ENCODE results near the gene PPP1R16B.

Gene PPP1R16B

GRCh38 chr20:38805502-38805957 lies at the start of gene PPP1R16B:
PPP1R16B (plus strand) TSS chr20:38805697; CDS start chr20:38835926, 30,229 bp downstream.
- DNase-seq = peak; percentile 58

- no peak for DNase-seq
Measured at GRCh38 chr20:38757145-38757775, 48.2 kb upstream of the PPP1R16B start.

DNA sequence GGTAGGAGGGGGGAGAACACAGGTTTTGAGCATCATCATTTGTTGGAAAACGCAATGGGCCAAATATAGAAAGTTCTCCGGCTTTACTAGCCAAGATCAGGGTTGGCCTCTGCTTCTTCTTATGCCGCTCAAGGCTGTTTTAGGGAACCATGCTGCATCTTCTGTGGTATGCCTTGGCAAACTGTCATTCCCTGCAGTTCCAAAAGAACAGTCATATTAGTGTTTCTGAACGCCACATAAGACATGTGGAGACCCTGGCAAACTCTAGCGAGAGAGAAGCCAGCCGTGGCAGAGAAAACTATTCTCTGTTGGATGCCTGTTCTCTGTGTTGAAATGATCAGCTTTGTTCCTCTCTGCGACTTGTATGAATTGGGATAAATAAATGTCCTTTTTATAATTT lies 46.4 kb upstream of the PPP1R16B start:
- no peak for DNase-seq

- no peak for DNase-seq
Measured at GRCh38 chr20:38760978-38761377, 44.5 kb upstream of the PPP1R16B start.

DNA sequence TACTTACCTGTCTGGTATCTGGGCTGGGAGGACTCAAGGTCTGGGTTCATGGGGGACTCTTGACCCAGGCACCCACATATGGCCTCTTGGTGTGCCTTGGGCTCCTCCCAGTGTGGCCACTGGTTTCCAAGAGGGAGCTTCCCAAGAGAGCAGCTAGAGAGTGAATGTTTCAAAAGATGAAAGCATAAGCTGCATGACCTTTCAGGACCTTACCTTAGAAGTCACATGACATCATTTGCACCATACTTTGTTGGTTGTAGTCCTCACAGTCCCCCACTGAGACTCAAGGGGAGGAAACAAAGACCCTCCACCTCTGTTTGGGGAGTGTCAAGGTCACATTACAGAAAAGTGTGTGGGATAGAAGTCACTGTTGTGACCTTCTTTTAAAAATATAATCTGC lies 43.3 kb upstream of the PPP1R16B start:
- no peak for DNase-seq

DNA sequence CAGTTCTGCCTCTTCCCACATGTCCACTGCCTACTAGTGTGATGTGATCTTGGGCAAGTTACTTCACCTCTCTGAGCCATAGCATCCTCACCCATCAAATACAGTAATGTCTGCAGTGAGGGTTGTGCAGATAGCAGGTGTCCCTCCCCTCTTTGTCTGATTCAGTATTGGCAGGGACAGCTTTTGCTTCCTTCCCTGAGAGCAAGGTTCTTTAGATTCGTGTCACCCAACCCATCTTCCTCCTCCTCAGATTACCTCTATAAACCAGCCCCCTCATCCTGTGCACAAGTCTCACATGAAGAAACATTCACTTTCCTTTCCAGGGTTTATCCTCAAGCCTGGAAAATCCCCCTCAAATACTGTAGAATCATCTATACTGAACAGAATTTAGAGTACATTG lies 41.9 kb upstream of the PPP1R16B start:
- no peak for DNase-seq

DNA sequence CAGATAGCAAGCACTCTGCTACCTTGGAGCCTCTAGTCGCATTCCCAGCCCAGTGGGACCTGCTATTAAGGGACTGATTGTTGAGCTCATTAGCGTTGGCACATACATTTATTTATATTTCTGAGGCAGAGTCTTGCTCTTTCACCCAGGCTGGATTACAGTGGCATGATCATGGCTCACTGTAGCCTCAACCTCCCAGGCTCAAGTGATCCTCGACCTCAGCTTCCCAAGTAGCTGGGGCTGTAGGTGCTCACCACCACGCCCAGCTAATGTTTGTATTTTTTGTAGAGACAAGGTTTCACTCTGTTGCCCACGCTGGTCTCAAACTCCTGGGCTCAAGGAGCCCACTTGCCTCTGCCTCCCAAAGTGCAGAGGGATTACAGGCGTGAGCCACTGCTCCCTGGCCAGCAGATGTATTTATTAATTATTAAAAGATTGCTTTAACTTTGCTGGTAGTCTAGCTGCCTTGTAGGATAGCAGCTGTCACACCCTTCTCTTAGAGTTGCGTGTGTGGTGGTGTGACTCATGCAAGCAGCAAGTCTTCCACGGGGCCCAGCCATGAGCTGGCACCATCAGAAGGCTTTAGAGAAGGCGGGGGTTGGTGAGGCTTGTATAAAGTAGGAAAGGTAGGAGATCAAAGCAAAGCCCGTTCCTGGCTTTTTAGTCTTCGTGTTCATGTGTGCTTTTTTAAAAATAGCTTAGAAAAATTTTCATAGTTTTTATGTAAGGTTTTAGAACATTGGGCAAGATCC lies 40.8 kb upstream of the PPP1R16B start:
- no peak for DNase-seq

- no peak for DNase-seq
Measured at GRCh38 chr20:38766071-38766470, 39.4 kb upstream of the PPP1R16B start.

DNA sequence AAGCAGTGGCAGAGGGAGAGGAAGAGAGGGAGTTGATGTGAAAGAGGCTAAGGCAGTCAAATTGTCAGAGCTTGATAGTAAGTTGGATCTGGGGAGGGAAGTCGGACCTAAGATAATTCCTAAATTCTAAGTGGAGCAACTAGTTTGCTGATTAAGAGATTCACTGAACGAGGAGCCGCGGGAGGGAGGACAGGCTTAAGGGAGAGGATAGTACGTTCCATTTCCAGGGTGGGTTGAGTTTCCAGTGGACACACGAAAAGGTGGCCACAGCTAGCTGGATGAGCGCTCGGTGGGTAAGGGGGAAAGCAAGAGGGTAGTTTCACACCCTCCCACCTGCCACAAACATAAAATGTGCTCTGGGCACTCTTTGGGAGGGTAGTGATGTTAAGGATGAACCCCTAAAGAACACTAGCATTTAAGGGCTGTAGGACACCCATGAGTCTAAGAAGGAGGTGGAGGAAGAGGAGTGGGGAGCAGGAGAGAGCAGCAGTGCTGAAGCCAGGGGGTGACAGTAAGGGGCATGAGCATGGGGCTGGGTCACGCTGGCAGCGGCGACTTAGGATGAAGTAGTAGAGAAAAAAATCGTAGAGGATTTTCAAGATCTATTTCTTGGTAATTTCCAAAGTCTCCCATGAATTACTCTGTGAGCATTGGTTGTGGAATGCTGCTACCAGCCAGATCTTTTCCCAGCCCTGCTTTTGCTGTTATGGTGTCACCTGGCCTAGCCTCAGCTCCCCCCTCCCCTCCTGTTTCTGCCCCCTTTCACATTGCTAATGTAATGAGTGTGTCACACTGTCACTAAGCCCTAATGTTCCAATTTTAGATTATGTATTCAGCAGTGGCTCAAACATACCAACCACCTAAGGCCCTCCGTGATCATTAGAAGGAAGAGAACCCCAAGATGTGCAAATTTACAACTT lies 35.9 kb upstream of the PPP1R16B start:
- no peak for DNase-seq

DNA sequence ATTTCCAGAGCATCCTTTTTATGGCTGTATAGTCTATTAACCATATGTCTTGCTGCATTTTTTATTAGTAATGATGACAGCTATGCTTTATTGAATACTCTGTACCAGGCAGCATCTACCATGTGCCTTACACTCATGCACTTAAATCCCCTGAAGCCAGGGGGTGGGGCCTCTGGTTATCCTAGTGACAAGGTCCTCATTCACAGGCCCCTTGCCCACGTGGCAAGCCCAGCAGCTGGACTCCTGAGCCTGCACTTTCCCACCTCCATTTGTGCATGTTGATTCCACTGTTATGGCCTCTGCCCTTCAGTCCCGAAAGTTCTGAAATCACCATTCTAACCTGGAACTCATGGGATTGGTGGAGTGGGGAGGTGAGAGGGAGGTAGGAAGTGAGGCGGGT lies 35.0 kb upstream of the PPP1R16B start:
- no peak for DNase-seq

- no peak for DNase-seq
Measured at GRCh38 chr20:38770970-38771369, 34.5 kb upstream of the PPP1R16B start.

DNA sequence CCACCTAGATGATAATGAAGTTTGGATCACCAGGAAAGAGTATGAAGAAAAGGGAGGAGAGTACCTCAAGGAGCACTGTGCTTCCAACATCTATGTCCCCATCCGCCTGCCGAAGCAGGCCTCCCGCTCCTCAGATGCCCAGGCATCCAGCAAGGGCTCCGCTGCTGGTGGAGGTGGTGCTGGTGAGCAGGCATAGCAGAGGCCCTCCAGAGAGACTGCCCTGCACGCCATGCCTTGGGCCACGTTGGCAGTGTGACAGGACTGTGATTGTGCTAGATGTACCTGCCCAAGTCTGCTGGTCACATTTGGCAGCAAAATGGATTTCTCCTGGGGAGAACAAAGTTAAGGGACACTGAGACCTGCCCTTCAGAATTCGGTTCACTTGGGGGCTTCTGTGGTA lies 33.9 kb upstream of the PPP1R16B start:
- DNase-seq = no peak

GRCh38 chr20:38774167-38774566 lies 31.3 kb upstream of the PPP1R16B start:
- DNase-seq = no peak

GRCh38 chr20:38776363-38776762 lies 29.1 kb upstream of the PPP1R16B start:
- no peak for DNase-seq

DNA sequence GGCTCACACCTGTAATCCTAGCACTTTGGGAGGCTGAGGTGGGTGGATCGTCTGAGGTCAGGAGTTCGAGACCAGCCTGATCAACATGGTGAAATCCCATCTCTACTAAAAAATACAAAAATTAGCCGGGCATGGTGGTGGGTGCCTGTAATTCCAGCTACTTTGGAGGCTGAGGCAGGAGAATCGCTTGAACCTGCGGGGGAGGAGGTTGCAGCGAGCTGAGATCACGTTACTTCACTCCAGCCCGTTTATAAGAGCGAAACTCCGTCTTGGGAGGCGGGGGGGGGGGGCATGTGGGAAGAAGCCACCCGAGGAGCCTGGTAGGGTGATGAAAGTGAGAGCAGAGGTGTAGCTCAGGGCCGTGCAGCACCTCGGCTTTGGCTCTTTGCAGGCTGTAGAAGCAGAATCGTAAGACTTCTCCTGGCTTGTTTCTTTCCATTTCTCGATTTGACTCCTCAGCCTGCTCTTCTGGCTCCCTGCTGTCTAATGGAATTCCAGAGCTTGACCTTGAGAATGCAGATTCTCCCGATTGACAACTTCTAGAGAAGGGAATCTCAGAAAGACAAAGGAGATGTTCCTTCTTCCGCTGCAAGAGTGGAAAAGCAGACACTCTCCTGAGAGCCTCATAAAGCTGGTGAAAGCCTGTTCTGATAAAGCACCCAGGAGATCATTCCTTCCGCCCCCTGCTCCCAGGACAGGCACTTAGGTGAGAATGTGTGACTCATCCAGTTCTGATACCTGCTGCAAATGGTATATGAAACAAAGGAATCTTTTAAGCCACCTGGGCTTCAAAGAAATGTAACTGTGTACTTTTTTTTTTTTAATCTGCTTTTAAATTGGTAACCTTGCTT lies 26.0 kb upstream of the PPP1R16B start:
- DNase-seq = no peak

DNA sequence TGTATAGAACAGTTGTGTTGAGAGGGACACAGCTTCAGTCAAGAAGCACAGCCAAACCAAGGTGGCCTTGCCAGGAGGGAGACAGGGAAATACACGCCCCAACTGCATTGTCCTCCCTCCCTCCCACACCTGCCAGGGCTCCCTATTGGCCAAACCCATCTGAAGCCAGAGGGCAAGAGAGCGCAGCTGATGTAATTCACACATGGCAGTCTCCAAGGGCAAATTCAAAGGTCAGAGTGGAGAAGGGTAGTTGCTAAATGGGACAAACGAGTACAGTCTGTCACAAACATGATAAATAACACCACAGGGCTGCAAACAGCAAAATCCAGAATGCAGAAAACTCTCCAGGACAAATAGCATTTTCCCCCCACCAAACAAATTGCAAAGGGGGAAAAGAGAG lies 23.2 kb upstream of the PPP1R16B start:
- no peak for DNase-seq

- DNase-seq = no peak
Measured at GRCh38 chr20:38787870-38788269, 17.6 kb upstream of the PPP1R16B start.

DNA sequence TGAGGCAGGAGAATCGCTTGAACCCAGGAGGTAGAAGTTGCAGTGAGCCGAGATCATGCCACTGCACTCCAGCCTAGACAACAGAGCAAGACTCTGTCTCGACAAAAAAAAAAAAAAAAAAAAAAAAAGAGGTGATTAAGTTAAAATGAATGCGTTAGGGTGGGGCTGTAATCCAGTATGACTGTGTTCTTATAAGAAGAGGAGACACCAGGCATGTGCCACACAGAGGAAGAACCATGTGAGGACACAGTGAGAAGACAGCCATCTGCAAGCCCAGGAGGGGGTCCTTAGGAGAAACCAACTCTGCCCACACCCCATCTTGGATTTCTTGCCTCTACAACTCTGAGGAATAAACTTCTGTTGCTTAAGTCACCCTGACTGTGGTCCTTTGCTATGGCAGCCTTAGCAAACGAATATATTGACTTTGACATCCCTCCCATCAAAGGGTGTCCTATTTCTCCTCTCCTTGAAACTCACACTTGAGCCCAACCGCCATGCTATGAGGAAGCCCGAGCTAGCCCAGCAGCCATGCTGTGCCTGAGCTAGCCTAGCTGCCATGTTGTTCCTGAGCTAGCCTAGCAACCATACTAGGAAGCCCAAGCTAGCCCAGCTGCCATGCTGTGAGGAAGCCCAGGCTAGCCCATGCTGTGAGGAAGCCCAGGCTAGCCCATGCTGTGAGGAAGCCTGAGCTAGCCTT lies 15.8 kb upstream of the PPP1R16B start:
- DNase-seq = no peak

DNA sequence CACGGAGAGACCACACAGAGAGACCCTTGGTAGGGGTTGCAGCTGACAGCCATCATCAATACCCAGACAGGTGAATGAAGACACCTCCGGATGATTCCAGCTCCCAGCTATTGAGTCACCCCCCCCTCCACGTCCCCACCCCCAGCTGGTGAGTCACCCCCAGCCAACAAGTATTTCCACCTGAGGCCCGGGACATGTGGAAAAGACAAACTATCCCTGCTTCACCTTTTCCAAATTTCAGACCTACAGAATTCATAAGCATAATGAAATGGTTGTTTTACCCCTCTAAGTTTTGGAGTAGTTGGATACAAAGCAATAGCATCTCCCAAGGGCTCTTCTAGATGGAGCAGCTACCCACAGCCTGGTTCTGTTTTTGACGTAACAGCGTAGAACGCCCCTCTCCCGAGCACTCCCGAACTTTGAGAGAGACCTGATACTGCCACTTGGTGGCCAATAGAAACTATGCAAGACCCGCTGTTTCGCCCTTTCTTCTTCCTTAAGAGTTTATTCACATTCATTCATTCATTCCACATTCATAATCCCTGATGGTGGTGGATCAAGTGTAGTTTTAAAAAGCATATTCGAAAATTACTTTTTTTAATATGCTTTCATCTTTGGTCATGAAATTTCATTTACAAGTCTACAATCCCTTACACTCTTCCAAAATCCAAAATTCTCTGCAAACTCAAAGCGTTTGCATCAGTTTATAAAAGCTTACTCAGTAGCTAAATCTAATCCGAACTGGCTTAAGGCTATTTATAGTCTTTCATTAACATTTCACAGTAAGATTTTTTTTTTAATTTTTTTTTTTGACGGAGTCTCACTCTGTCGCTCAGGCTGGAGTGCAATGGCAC lies 15.1 kb upstream of the PPP1R16B start:
- DNase-seq = no peak

- DNase-seq = no peak
Measured at GRCh38 chr20:38791291-38791690, 14.2 kb upstream of the PPP1R16B start.

- no peak for DNase-seq
Measured at GRCh38 chr20:38791940-38792339, 13.6 kb upstream of the PPP1R16B start.

All from activated CD4-positive, alpha-beta T cell treated with anti-CD3 and anti-CD28 coated beads for 1 hour (primary cell).